K562 (cell line): Measurements from ENCODE around the gene ITPA. TPM values are rescaled to one million over a fixed set of nuclear protein-coding genes. Genes with fewer than 3 reads are reported as not detected.
A peak's percentile ranks its signal among the peaks of the same experiment; 100 is the strongest.

Experiments used
- CREM ChIP-seq: IDR thresholded peaks from 2 replicates; pipeline ENCODE4 v1.6.1; 2014; ENCODE audit warnings: antibody characterized with exemption, low read depth
- FOSL1 ChIP-seq: fragments of 200-800 bp; sonication (Bioruptor generic); conservative IDR thresholded peaks from 2 replicates; pipeline ENCODE4 v1.6.1; 2016; ENCODE audit warnings: missing genetic modification characterization, missing compliant biosample characterization
- GTF2F1 ChIP-seq: IDR thresholded peaks from 2 replicates; pipeline ENCODE4 v1.6.1; 2011; ENCODE audit warnings: low read depth, low read length, improper control_type of control experiment
- MECOM ChIP-seq: fragments of 250-450 bp; sonication (Bioruptor Pico); IDR thresholded peaks from 2 replicates; pipeline ENCODE4 v1.8.0; 2022; ENCODE audit warnings: inconsistent platforms
- MIER1 ChIP-seq: fragments of 450-650 bp; IDR thresholded peaks from 2 replicates; pipeline ENCODE4 v1.6.1; 2016; ENCODE audit warnings: antibody characterized with exemption, mild to moderate bottlenecking, low read depth
- POLR3G ChIP-seq: IDR thresholded peaks from 2 replicates; pipeline ENCODE4 v1.6.1; 2011; ENCODE audit not compliant: insufficient read length, insufficient replicate concordance; ENCODE audit errors: extremely low read depth
- RBFOX2 ChIP-seq: fragments of 200-400 bp; formaldehyde crosslinking; IDR thresholded peaks from 2 replicates; pipeline ENCODE4 v1.6.1; 2017; ENCODE audit warnings: low read depth, mild to moderate bottlenecking, low read length, moderate library complexity
- STAT5B ChIP-seq: fragments of 250-450 bp; sonication (Bioruptor Pico); IDR thresholded peaks from 2 replicates; pipeline ENCODE4 v1.8.0; 2021; ENCODE audit warnings: mild to moderate bottlenecking, inconsistent platforms
- TBP ChIP-seq: optimal IDR thresholded peaks from 2 replicates; pipeline ENCODE3; 2011; ENCODE audit warnings: low read depth, low read length, improper control_type of control experiment
- ZFX ChIP-seq: sonication (generic); formaldehyde crosslinking; IDR thresholded peaks from 2 replicates; pipeline ENCODE4 v1.8.0; 2022; ENCODE audit warnings: mild to moderate bottlenecking, missing genetic modification reagents, moderate library complexity
- ZNF263 ChIP-seq: sonication (generic); formaldehyde crosslinking; IDR thresholded peaks from 2 replicates; pipeline ENCODE4 v1.8.0; 2022; ENCODE audit warnings: mild to moderate bottlenecking, missing genetic modification reagents, borderline replicate concordance
- polyA plus RNA-seq, 8 experiments: library from polyadenylated mRNA; depleted of rRNA in 4 of 8; stranded (reverse) in 5 of 8; unstranded in 3 of 8; fragments of >200 nt; fragmentation: Nextera tagmentation in 2 of 8; fragmentation: Illumina TruSeq in 1 of 8; extraction: Ambion mirVana in 2 of 8; extraction: Trizol in 1 of 8; gene quantifications; 2 replicates each; pipeline versions ENCODE4 v1.2.1 to v1.2.3, GENCODE V29; 2011 to 2014; ENCODE audit warnings: inconsistent platforms in 1 of 8, missing spikeins in 1 of 8
- total RNA-seq, 7 experiments: library from RNA; depleted of rRNA in 6 of 7; stranded (reverse); fragments of >200 nt in 6 of 7; fragmentation: Illumina TruSeq in 2 of 7; extraction: Trizol in 2 of 7; gene quantifications; 2 replicates each; pipeline versions ENCODE4 v1.2.1 to v1.2.3, GENCODE V29; 2011 to 2021; ENCODE audit warnings: low replicate concordance in 1 of 7
- TF ChIP-seq, protein P1 (sequence below): fragments of 200-600 bp; sonication (generic); IDR thresholded peaks from one replicate; pipeline ENCODE4 v1.6.1; 2012; ENCODE audit warnings: mild to moderate bottlenecking, low read depth, low read length, inconsistent platforms
- TF ChIP-seq, protein P2 (sequence below), 2 experiments: fragments of 450-650 bp; IDR thresholded peaks; 2 replicates each; pipeline ENCODE4 v1.6.1; 2016
- TF ChIP-seq, protein P3 (sequence below): fragments of 250-450 bp; sonication (Bioruptor Pico); IDR thresholded peaks from 2 replicates; pipeline ENCODE4 v1.8.0; 2021; ENCODE audit warnings: mild to moderate bottlenecking, moderate library complexity

The ITPA gene
- total and polyA plus RNA-seq, 9 of the 15 experiments (the other 6 are each of a cell fraction or from before 2014, with no cell fraction given): 5.0 to 79.7 (median 36.7) TPM

DNA sequence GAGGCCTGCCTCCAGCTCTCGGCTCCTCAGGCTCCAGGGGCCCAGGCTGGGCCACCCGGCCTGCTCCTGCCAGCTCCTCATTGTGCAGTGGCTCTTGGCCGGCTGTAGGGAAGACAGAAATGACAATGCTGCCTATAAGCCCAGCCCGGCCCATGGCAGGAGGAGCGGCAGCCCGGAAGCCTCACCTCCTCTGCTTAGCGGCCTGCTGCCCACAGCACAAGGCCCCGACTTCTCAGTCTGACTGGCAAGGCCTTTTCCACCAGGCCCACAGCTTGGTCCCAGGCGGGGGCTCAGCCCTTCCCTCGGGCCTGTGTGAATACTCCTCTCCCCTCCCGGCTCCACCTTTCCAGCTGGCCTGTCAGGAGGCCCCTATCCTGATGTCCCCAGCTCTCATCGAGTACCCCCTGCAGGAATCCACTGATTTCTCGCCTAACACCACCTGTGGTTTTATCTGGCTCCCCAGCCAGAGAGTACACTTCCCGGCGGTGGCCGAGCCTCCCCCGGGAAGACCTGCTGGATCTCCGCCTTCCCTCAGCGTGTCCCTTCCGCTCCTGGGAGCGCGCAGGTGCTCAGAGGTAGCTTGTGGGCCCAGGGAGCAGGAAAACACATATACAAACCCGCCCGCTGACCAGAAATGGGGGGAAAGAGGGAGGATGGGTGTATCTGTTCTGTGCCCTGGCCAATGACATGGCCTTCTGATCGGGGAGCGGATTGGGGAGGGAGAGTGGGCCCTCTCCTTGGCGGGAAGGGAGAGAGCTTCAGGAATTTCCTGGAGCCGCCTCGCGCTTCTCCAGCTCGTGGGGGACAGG, 5.8 kb upstream of the ITPA start (continued):
- TF ChIP-seq, protein P1, sequence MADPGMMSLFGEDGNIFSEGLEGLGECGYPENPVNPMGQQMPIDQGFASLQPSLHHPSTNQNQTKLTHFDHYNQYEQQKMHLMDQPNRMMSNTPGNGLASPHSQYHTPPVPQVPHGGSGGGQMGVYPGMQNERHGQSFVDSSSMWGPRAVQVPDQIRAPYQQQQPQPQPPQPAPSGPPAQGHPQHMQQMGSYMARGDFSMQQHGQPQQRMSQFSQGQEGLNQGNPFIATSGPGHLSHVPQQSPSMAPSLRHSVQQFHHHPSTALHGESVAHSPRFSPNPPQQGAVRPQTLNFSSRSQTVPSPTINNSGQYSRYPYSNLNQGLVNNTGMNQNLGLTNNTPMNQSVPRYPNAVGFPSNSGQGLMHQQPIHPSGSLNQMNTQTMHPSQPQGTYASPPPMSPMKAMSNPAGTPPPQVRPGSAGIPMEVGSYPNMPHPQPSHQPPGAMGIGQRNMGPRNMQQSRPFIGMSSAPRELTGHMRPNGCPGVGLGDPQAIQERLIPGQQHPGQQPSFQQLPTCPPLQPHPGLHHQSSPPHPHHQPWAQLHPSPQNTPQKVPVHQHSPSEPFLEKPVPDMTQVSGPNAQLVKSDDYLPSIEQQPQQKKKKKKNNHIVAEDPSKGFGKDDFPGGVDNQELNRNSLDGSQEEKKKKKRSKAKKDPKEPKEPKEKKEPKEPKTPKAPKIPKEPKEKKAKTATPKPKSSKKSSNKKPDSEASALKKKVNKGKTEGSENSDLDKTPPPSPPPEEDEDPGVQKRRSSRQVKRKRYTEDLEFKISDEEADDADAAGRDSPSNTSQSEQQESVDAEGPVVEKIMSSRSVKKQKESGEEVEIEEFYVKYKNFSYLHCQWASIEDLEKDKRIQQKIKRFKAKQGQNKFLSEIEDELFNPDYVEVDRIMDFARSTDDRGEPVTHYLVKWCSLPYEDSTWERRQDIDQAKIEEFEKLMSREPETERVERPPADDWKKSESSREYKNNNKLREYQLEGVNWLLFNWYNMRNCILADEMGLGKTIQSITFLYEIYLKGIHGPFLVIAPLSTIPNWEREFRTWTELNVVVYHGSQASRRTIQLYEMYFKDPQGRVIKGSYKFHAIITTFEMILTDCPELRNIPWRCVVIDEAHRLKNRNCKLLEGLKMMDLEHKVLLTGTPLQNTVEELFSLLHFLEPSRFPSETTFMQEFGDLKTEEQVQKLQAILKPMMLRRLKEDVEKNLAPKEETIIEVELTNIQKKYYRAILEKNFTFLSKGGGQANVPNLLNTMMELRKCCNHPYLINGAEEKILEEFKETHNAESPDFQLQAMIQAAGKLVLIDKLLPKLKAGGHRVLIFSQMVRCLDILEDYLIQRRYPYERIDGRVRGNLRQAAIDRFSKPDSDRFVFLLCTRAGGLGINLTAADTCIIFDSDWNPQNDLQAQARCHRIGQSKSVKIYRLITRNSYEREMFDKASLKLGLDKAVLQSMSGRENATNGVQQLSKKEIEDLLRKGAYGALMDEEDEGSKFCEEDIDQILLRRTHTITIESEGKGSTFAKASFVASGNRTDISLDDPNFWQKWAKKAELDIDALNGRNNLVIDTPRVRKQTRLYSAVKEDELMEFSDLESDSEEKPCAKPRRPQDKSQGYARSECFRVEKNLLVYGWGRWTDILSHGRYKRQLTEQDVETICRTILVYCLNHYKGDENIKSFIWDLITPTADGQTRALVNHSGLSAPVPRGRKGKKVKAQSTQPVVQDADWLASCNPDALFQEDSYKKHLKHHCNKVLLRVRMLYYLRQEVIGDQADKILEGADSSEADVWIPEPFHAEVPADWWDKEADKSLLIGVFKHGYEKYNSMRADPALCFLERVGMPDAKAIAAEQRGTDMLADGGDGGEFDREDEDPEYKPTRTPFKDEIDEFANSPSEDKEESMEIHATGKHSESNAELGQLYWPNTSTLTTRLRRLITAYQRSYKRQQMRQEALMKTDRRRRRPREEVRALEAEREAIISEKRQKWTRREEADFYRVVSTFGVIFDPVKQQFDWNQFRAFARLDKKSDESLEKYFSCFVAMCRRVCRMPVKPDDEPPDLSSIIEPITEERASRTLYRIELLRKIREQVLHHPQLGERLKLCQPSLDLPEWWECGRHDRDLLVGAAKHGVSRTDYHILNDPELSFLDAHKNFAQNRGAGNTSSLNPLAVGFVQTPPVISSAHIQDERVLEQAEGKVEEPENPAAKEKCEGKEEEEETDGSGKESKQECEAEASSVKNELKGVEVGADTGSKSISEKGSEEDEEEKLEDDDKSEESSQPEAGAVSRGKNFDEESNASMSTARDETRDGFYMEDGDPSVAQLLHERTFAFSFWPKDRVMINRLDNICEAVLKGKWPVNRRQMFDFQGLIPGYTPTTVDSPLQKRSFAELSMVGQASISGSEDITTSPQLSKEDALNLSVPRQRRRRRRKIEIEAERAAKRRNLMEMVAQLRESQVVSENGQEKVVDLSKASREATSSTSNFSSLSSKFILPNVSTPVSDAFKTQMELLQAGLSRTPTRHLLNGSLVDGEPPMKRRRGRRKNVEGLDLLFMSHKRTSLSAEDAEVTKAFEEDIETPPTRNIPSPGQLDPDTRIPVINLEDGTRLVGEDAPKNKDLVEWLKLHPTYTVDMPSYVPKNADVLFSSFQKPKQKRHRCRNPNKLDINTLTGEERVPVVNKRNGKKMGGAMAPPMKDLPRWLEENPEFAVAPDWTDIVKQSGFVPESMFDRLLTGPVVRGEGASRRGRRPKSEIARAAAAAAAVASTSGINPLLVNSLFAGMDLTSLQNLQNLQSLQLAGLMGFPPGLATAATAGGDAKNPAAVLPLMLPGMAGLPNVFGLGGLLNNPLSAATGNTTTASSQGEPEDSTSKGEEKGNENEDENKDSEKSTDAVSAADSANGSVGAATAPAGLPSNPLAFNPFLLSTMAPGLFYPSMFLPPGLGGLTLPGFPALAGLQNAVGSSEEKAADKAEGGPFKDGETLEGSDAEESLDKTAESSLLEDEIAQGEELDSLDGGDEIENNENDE: no peak
- TF ChIP-seq TBP (peak; percentile 47), ZFX (CRISPR knock-in tag) (peak; percentile 55), POLR3G (no peak), FOSL1 (tag) (no peak), GTF2F1 (no peak), RBFOX2 (0 out of 2 replicates have a peak, but pooled peaks have one; percentile 26), STAT5B (CRISPR knock-in tag) (no peak), CREM (0 out of 2 replicates have a peak, but pooled peaks have one; percentile 2), ZNF263 (CRISPR knock-in tag) (peak; percentile 39; the same call in 1 of the 2 replicates), MECOM (CRISPR knock-in tag) (no peak), MIER1 (no peak)
- TF ChIP-seq, protein P2, sequence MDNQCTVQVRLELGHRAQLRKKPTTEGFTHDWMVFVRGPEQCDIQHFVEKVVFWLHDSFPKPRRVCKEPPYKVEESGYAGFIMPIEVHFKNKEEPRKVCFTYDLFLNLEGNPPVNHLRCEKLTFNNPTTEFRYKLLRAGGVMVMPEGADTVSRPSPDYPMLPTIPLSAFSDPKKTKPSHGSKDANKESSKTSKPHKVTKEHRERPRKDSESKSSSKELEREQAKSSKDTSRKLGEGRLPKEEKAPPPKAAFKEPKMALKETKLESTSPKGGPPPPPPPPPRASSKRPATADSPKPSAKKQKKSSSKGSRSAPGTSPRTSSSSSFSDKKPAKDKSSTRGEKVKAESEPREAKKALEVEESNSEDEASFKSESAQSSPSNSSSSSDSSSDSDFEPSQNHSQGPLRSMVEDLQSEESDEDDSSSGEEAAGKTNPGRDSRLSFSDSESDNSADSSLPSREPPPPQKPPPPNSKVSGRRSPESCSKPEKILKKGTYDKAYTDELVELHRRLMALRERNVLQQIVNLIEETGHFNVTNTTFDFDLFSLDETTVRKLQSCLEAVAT (IDR thresholded peaks at IDR 0.05): no peak
- TF ChIP-seq, protein P3, sequence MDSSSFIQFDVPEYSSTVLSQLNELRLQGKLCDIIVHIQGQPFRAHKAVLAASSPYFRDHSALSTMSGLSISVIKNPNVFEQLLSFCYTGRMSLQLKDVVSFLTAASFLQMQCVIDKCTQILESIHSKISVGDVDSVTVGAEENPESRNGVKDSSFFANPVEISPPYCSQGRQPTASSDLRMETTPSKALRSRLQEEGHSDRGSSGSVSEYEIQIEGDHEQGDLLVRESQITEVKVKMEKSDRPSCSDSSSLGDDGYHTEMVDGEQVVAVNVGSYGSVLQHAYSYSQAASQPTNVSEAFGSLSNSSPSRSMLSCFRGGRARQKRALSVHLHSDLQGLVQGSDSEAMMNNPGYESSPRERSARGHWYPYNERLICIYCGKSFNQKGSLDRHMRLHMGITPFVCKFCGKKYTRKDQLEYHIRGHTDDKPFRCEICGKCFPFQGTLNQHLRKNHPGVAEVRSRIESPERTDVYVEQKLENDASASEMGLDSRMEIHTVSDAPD (CRISPR knock-in tag): no peak
